ENCODE results near the gene SUCLA2.

- TF ChIP-seq CTCF (IDR thresholded peaks at IDR 0.05) (no peak), POLR2A (IDR thresholded peaks at IDR 0.05) (no peak)
These were observed 37.7 kb upstream of the SUCLA2 start for GRCh38 chr13:48038761-48039160.

Data from testis (tissue), 2 donors.